ENCODE results near the gene PTPN11. TPM values are rescaled to one million over a fixed set of nuclear protein-coding genes. Genes with fewer than 3 reads are reported as not detected.

PTPN11 gene
- total and polyA plus RNA-seq, 10 of the 15 experiments (the other 5 are each of a cell fraction or from before 2014, with no cell fraction given) = 14.6 to 85.2 (median 58.6) TPM

DNA sequence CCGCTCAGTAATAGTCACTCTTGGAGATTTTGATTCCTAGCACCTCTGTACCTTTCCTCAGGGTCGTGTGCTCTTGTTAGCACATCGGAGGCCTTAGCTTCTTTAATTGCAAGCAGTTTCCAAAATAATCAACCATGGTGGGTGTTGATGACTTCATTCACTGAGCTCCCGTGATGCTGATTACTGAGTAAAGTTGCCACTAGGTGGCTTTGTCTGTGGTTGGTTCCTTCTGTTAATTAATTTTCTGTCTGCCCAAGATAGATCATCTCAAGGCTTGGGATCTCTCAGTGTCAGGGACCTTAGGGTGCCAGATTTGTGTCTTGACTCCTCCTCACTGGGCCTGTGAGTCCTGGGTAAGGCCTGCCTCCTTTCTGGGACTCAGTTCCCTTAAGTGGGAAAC lies 54.3 kb downstream of the PTPN11 start (continued):
- TF ChIP-seq, protein P1, sequence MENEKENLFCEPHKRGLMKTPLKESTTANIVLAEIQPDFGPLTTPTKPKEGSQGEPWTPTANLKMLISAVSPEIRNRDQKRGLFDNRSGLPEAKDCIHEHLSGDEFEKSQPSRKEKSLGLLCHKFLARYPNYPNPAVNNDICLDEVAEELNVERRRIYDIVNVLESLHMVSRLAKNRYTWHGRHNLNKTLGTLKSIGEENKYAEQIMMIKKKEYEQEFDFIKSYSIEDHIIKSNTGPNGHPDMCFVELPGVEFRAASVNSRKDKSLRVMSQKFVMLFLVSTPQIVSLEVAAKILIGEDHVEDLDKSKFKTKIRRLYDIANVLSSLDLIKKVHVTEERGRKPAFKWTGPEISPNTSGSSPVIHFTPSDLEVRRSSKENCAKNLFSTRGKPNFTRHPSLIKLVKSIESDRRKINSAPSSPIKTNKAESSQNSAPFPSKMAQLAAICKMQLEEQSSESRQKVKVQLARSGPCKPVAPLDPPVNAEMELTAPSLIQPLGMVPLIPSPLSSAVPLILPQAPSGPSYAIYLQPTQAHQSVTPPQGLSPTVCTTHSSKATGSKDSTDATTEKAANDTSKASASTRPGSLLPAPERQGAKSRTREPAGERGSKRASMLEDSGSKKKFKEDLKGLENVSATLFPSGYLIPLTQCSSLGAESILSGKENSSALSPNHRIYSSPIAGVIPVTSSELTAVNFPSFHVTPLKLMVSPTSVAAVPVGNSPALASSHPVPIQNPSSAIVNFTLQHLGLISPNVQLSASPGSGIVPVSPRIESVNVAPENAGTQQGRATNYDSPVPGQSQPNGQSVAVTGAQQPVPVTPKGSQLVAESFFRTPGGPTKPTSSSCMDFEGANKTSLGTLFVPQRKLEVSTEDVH (IDR thresholded peaks at IDR 0.05; ENCODE audit: low read depth, partially characterized antibody) = no peak
- TF ChIP-seq DPF2 (IDR thresholded peaks at IDR 0.05) = no peak
- no peak for TF ChIP-seq CBX5 (IDR thresholded peaks at IDR 0.05; ENCODE audit: low read depth)
- TF ChIP-seq NR2C2 (IDR thresholded peaks at IDR 0.05; ENCODE audit: borderline replicate concordance, control insufficient read depth, insufficient read length, low read depth) = no peak
- TF ChIP-seq, protein P2, sequence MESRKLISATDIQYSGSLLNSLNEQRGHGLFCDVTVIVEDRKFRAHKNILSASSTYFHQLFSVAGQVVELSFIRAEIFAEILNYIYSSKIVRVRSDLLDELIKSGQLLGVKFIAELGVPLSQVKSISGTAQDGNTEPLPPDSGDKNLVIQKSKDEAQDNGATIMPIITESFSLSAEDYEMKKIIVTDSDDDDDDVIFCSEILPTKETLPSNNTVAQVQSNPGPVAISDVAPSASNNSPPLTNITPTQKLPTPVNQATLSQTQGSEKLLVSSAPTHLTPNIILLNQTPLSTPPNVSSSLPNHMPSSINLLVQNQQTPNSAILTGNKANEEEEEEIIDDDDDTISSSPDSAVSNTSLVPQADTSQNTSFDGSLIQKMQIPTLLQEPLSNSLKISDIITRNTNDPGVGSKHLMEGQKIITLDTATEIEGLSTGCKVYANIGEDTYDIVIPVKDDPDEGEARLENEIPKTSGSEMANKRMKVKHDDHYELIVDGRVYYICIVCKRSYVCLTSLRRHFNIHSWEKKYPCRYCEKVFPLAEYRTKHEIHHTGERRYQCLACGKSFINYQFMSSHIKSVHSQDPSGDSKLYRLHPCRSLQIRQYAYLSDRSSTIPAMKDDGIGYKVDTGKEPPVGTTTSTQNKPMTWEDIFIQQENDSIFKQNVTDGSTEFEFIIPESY (IDR thresholded peaks at IDR 0.05) = no peak
- TF ChIP-seq SMAD1 (IDR thresholded peaks at IDR 0.05; ENCODE audit: low read depth, partially characterized antibody) = no peak
- TF ChIP-seq, protein P3, sequence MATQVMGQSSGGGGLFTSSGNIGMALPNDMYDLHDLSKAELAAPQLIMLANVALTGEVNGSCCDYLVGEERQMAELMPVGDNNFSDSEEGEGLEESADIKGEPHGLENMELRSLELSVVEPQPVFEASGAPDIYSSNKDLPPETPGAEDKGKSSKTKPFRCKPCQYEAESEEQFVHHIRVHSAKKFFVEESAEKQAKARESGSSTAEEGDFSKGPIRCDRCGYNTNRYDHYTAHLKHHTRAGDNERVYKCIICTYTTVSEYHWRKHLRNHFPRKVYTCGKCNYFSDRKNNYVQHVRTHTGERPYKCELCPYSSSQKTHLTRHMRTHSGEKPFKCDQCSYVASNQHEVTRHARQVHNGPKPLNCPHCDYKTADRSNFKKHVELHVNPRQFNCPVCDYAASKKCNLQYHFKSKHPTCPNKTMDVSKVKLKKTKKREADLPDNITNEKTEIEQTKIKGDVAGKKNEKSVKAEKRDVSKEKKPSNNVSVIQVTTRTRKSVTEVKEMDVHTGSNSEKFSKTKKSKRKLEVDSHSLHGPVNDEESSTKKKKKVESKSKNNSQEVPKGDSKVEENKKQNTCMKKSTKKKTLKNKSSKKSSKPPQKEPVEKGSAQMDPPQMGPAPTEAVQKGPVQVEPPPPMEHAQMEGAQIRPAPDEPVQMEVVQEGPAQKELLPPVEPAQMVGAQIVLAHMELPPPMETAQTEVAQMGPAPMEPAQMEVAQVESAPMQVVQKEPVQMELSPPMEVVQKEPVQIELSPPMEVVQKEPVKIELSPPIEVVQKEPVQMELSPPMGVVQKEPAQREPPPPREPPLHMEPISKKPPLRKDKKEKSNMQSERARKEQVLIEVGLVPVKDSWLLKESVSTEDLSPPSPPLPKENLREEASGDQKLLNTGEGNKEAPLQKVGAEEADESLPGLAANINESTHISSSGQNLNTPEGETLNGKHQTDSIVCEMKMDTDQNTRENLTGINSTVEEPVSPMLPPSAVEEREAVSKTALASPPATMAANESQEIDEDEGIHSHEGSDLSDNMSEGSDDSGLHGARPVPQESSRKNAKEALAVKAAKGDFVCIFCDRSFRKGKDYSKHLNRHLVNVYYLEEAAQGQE (IDR thresholded peaks at IDR 0.05; ENCODE audit: low read depth, low read length) = no peak

Measured in GM12878 (cell line).